K562 (cell line): Measurements from ENCODE around the gene CBFA2T3.

ENCODE experiments used
- EZH2 ChIP-seq: IDR thresholded peaks from 2 replicates; pipeline ENCODE4 v1.6.1; 2012; ENCODE audit warnings: low read depth, mild to moderate bottlenecking, inconsistent platforms, low read length, borderline replicate concordance
- GATA2 ChIP-seq: sonication (generic); formaldehyde crosslinking; IDR thresholded peaks from 2 replicates; pipeline ENCODE4 v1.4.0; 2020; ENCODE audit warnings: mild to moderate bottlenecking, missing genetic modification reagents
- HNRNPUL1 ChIP-seq: fragments of 200-400 bp; formaldehyde crosslinking; IDR thresholded peaks from 2 replicates; pipeline ENCODE4 v1.6.1; 2017; ENCODE audit warnings: low read length
- KAT7 ChIP-seq: sonication (generic); formaldehyde crosslinking; IDR thresholded peaks from 2 replicates; pipeline ENCODE4 v1.8.0; 2022; ENCODE audit warnings: missing genetic modification reagents, mild to moderate bottlenecking, borderline replicate concordance
- KLF10 ChIP-seq: fragments of 250-450 bp; sonication (Bioruptor Pico); IDR thresholded peaks from 2 replicates; pipeline ENCODE4 v1.6.1; 2021; ENCODE audit warnings: matching md5 sums
- POLR2A ChIP-seq: fragments of 450-650 bp; conservative IDR thresholded peaks from 2 replicates; pipeline ENCODE4 v1.6.1; 2016
- YY1 ChIP-seq, 3 experiments: IDR thresholded peaks; 2 replicates each; pipeline ENCODE4 v1.6.1; 2011; ENCODE audit warnings: low read length in 2 of 3, mild to moderate bottlenecking in 2 of 3, moderate library complexity in 2 of 3, borderline replicate concordance in 1 of 3, control low read depth in 1 of 3, low read depth in 1 of 3; ENCODE audit not compliant: insufficient read depth in 3 of 3, insufficient replicate concordance in 2 of 3, control insufficient read depth in 1 of 3, insufficient read length in 1 of 3; ENCODE audit errors: extremely low read depth in 1 of 3
- ZFP1 ChIP-seq: fragments of 450-650 bp; formaldehyde crosslinking; IDR thresholded peaks from 2 replicates; pipeline ENCODE4 v1.4.0; 2020; ENCODE audit warnings: mild to moderate bottlenecking, mixed read lengths
- ZNF232 ChIP-seq: sonication (generic); formaldehyde crosslinking; IDR thresholded peaks from 2 replicates; pipeline ENCODE4 v1.8.0; 2022; ENCODE audit warnings: mild to moderate bottlenecking, missing genetic modification reagents
- ZNF274 ChIP-seq: IDR thresholded peaks from 2 replicates; pipeline ENCODE4 v1.6.1; 2011; ENCODE audit warnings: low read depth, mild to moderate bottlenecking, low read length, moderate library complexity, borderline replicate concordance
- TF ChIP-seq, protein P1 (sequence below), 3 experiments: IDR thresholded peaks in 2 of 3; conservative IDR thresholded peaks in 1 of 3; 2 replicates each; pipeline ENCODE4 v1.5.1; 2011 to 2012; ENCODE audit warnings: low read length in 3 of 3, mild to moderate bottlenecking in 3 of 3, control low read depth in 2 of 3, improper control_type of control experiment in 1 of 3, inconsistent platforms in 1 of 3, low read depth in 1 of 3, mixed read lengths in 1 of 3, moderate library complexity in 1 of 3; ENCODE audit not compliant: insufficient read depth in 2 of 3
- TF ChIP-seq, protein P2 (sequence below), 2 experiments: fragments of 450-650 bp in 1 of 2; sonication (generic) in 1 of 2; formaldehyde crosslinking in 1 of 2; IDR thresholded peaks in 1 of 2; conservative IDR thresholded peaks in 1 of 2; 2 replicates each; pipeline versions ENCODE4 v1.6.1 to v1.8.1; 2016 to 2023; ENCODE audit warnings: mild to moderate bottlenecking in 2 of 2, moderate library complexity in 2 of 2, inconsistent platforms in 1 of 2, missing genetic modification reagents in 1 of 2
- TF ChIP-seq, protein P3 (sequence below), 2 experiments: fragments of 450-650 bp; formaldehyde crosslinking in 1 of 2; IDR thresholded peaks; 2 replicates each; pipeline versions ENCODE4 v1.4.0 to v1.6.1; 2014 to 2020; ENCODE audit warnings: mild to moderate bottlenecking in 2 of 2, borderline replicate concordance in 1 of 2, low read depth in 1 of 2
- TF ChIP-seq, protein P4 (sequence below): fragments of 250-450 bp; sonication (Bioruptor Pico); IDR thresholded peaks from 2 replicates; pipeline ENCODE4 v1.5.0; 2020; ENCODE audit warnings: mild to moderate bottlenecking, borderline replicate concordance

DNA sequence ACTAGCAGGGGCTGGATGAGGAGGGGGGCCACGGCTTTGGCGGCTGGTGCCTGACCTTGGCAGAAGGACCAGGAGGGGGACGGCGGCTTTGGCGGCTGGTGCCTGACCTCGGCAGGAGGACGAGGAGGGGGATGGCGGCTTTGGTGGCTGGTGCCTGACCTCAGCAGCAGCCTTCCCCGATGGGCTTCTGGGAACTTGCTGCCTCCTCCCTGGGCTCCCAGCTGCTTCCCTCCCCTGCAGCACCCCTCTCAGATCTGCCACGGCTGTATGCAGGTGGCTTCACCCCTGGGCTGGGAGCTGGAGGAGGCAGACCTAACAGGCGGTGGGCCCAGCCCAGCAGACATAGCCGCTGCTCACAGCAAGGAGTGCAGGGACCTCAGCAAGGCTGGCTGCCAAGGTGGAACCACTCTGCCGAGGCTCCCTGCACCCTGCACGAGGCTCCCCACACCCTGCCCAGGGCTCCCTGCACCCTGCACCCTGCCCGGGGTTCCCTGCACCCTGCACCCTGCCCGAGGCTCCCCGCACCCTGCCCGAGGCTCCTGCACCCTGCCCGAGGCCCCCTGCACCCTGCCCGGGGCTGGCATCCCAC lies 38.4 kb upstream of the CBFA2T3 start:
- TF ChIP-seq, protein P1, sequence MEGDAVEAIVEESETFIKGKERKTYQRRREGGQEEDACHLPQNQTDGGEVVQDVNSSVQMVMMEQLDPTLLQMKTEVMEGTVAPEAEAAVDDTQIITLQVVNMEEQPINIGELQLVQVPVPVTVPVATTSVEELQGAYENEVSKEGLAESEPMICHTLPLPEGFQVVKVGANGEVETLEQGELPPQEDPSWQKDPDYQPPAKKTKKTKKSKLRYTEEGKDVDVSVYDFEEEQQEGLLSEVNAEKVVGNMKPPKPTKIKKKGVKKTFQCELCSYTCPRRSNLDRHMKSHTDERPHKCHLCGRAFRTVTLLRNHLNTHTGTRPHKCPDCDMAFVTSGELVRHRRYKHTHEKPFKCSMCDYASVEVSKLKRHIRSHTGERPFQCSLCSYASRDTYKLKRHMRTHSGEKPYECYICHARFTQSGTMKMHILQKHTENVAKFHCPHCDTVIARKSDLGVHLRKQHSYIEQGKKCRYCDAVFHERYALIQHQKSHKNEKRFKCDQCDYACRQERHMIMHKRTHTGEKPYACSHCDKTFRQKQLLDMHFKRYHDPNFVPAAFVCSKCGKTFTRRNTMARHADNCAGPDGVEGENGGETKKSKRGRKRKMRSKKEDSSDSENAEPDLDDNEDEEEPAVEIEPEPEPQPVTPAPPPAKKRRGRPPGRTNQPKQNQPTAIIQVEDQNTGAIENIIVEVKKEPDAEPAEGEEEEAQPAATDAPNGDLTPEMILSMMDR (IDR thresholded peaks at IDR 0.05 in 2 of 3, conservative IDR thresholded peaks at IDR 0.05 in 1 of 3; ENCODE audit: insufficient read depth in 2 of 3, low read depth in 1 of 3, low read length in 3 of 3) = no peak
- no peak for TF ChIP-seq ZNF232 (CRISPR knock-in tag)
- TF ChIP-seq, protein P2, sequence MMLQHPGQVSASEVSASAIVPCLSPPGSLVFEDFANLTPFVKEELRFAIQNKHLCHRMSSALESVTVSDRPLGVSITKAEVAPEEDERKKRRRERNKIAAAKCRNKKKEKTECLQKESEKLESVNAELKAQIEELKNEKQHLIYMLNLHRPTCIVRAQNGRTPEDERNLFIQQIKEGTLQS (IDR thresholded peaks at IDR 0.05) = no peak
- TF ChIP-seq, protein P2 (CRISPR knock-in tag; conservative IDR thresholded peaks at IDR 0.05) = no peak
- no peak for TF ChIP-seq KAT7 (CRISPR knock-in tag)
- TF ChIP-seq KLF10 = no peak
- TF ChIP-seq POLR2A = no peak
- TF ChIP-seq ZFP1 = no peak
- TF ChIP-seq GATA2 (CRISPR knock-in tag) = no peak
- TF ChIP-seq, protein P3, sequence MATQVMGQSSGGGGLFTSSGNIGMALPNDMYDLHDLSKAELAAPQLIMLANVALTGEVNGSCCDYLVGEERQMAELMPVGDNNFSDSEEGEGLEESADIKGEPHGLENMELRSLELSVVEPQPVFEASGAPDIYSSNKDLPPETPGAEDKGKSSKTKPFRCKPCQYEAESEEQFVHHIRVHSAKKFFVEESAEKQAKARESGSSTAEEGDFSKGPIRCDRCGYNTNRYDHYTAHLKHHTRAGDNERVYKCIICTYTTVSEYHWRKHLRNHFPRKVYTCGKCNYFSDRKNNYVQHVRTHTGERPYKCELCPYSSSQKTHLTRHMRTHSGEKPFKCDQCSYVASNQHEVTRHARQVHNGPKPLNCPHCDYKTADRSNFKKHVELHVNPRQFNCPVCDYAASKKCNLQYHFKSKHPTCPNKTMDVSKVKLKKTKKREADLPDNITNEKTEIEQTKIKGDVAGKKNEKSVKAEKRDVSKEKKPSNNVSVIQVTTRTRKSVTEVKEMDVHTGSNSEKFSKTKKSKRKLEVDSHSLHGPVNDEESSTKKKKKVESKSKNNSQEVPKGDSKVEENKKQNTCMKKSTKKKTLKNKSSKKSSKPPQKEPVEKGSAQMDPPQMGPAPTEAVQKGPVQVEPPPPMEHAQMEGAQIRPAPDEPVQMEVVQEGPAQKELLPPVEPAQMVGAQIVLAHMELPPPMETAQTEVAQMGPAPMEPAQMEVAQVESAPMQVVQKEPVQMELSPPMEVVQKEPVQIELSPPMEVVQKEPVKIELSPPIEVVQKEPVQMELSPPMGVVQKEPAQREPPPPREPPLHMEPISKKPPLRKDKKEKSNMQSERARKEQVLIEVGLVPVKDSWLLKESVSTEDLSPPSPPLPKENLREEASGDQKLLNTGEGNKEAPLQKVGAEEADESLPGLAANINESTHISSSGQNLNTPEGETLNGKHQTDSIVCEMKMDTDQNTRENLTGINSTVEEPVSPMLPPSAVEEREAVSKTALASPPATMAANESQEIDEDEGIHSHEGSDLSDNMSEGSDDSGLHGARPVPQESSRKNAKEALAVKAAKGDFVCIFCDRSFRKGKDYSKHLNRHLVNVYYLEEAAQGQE (IDR thresholded peaks at IDR 0.05; ENCODE audit: borderline replicate concordance) = no peak
- TF ChIP-seq, protein P3 (CRISPR knock-in tag; IDR thresholded peaks at IDR 0.05; ENCODE audit: low read depth) = no peak
- TF ChIP-seq, protein P4, sequence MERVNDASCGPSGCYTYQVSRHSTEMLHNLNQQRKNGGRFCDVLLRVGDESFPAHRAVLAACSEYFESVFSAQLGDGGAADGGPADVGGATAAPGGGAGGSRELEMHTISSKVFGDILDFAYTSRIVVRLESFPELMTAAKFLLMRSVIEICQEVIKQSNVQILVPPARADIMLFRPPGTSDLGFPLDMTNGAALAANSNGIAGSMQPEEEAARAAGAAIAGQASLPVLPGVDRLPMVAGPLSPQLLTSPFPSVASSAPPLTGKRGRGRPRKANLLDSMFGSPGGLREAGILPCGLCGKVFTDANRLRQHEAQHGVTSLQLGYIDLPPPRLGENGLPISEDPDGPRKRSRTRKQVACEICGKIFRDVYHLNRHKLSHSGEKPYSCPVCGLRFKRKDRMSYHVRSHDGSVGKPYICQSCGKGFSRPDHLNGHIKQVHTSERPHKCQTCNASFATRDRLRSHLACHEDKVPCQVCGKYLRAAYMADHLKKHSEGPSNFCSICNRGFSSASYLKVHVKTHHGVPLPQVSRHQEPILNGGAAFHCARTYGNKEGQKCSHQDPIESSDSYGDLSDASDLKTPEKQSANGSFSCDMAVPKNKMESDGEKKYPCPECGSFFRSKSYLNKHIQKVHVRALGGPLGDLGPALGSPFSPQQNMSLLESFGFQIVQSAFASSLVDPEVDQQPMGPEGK (CRISPR knock-in tag) = no peak
- TF ChIP-seq HNRNPUL1 = no peak
- TF ChIP-seq YY1 (IDR thresholded peaks at IDR 0.05; ENCODE audit: borderline replicate concordance in 1 of 3, control insufficient read depth in 1 of 3, extremely low read depth in 1 of 3, insufficient read depth in 3 of 3, insufficient read length in 1 of 3, insufficient replicate concordance in 2 of 3, low read depth in 1 of 3, low read length in 2 of 3) = no peak
- no peak for TF ChIP-seq EZH2
- TF ChIP-seq ZNF274 = no peak
